ENCODE results near the gene GREM2. TPM values are rescaled to one million over a fixed set of nuclear protein-coding genes. Genes with fewer than 3 reads are reported as not detected.
A peak's percentile ranks its signal among the peaks of the same experiment; 100 is the strongest.

GREM2 gene
- total RNA-seq, 1 experiment from 2014 or later, result not detected

- CTCF ChIA-PET, result no interaction called here
- intact Hi-C loops (cut with micrococcal nuclease; ENCODE audit: unreplicated experiment), result no loop called here
- TF ChIP-seq CTCF (conservative IDR thresholded peaks at IDR 0.05; ENCODE audit: low read depth, low read length) (no peak), EZH2 (IDR thresholded peaks at IDR 0.05; ENCODE audit: borderline replicate concordance, low read depth, low read length, poor library complexity, severe bottlenecking) (no peak)
- H3K36me3 ChIP-seq (ENCODE audit: insufficient read depth, low read length, poor library complexity, severe bottlenecking), result no peaks in the 10 kb centered on the region
- H3K27me3 ChIP-seq (replicated peaks; ENCODE audit: insufficient read depth, low read depth, low read length, poor library complexity), result peaks cover 5% of the 10 kb centered on the region
- H3K4me1 ChIP-seq (ENCODE audit: insufficient read depth, low read length, poor library complexity, severe bottlenecking), result no peaks in the 10 kb centered on the region
- H3K9me3 ChIP-seq (ENCODE audit: low read depth, low read length, poor library complexity, severe bottlenecking), result no peaks in the 10 kb centered on the region
- peak overlapping the region; percentile 12 for H3K4me3 ChIP-seq (ENCODE audit: low read depth, low read length, poor library complexity, severe bottlenecking)
- POLR2A ChIA-PET (ENCODE audit: low non-redundant PET), result no interaction called here
- H3K27ac ChIP-seq (ENCODE audit: low read depth, low read length, poor library complexity, severe bottlenecking), result no peak overlapping the region
- no TSS peak for BruUV-seq (replicated peaks)
- peak; percentile 35 for DNase-seq (ENCODE audit: low spot score)
Observed at GRCh38 chr1:240575981-240576662, 35.8 kb downstream of the GREM2 start.

GRCh38 chr1:240572328-240572727 is 39.6 kb downstream of the GREM2 start:
- POLR2A ChIA-PET (ENCODE audit: low non-redundant PET), result no interaction called here

GRCh38 chr1:240571782-240572181 is 40.2 kb downstream of the GREM2 start:
- Histone ChIP-seq H3K9me3 (ENCODE audit: low read depth, low read length, poor library complexity, severe bottlenecking) (no peaks in the 10 kb centered on the region), H3K4me3 (ENCODE audit: low read depth, low read length, poor library complexity, severe bottlenecking) (no peak overlapping the region), H3K4me1 (ENCODE audit: insufficient read depth, low read length, poor library complexity, severe bottlenecking) (no peaks in the 10 kb centered on the region), H3K27me3 (replicated peaks; ENCODE audit: insufficient read depth, low read depth, low read length, poor library complexity) (peaks cover 21% of the 10 kb centered on the region), H3K36me3 (ENCODE audit: insufficient read depth, low read length, poor library complexity, severe bottlenecking) (no peaks in the 10 kb centered on the region), H3K27ac (ENCODE audit: low read depth, low read length, poor library complexity, severe bottlenecking) (no peak overlapping the region)
- no TSS peak for BruUV-seq (replicated peaks)
- ChIA-PET CTCF (no interaction called here), POLR2A (ENCODE audit: low non-redundant PET) (no interaction called here)
- TF ChIP-seq CTCF (conservative IDR thresholded peaks at IDR 0.05; ENCODE audit: low read depth, low read length), result no peak
- no peak for TF ChIP-seq EZH2 (IDR thresholded peaks at IDR 0.05; ENCODE audit: borderline replicate concordance, low read depth, low read length, poor library complexity, severe bottlenecking)
- intact Hi-C loops (cut with micrococcal nuclease; ENCODE audit: unreplicated experiment), result no loop called here
- no peak for DNase-seq (ENCODE audit: low spot score)

More at GRCh38 chr1:240572328-240572727, 39.6 kb downstream of the GREM2 start:
- intact Hi-C loops (cut with micrococcal nuclease; ENCODE audit: unreplicated experiment), result no loop called here
- Histone ChIP-seq H3K9me3 (ENCODE audit: low read depth, low read length, poor library complexity, severe bottlenecking) (no peaks in the 10 kb centered on the region), H3K4me1 (ENCODE audit: insufficient read depth, low read length, poor library complexity, severe bottlenecking) (no peaks in the 10 kb centered on the region), H3K36me3 (ENCODE audit: insufficient read depth, low read length, poor library complexity, severe bottlenecking) (no peaks in the 10 kb centered on the region), H3K4me3 (ENCODE audit: low read depth, low read length, poor library complexity, severe bottlenecking) (no peak overlapping the region), H3K27me3 (replicated peaks; ENCODE audit: insufficient read depth, low read depth, low read length, poor library complexity) (peaks cover 16% of the 10 kb centered on the region), H3K27ac (ENCODE audit: low read depth, low read length, poor library complexity, severe bottlenecking) (no peak overlapping the region)
- BruUV-seq (replicated peaks), result no TSS peak
- CTCF ChIA-PET, result no interaction called here
- no peak for DNase-seq (ENCODE audit: low spot score)
- no peak for TF ChIP-seq EZH2 (IDR thresholded peaks at IDR 0.05; ENCODE audit: borderline replicate concordance, low read depth, low read length, poor library complexity, severe bottlenecking)
- no peak for TF ChIP-seq CTCF (conservative IDR thresholded peaks at IDR 0.05; ENCODE audit: low read depth, low read length)
